Urinary bladder (tissue), 4 donors: Measurements from ENCODE around the gene PKD1. TPM values are rescaled to one million over a fixed set of nuclear protein-coding genes. Genes with fewer than 3 reads are reported as not detected.
"Not testable (repeated sequence)": the region's sequence is repeated elsewhere in the genome, so short reads cannot be mapped to it uniquely, and the experiment has no call there.

ENCODE experiments used
- DNase-seq: peaks from one replicate; pipeline ENCODE4 v3.0.0-alpha.2; 2015; ENCODE audit errors: extremely low spot score
- H3K27ac ChIP-seq: one replicate; pipeline ENCODE4 v1.5.1; 2013; ENCODE audit warnings: low read depth, mild to moderate bottlenecking, moderate library complexity
- H3K36me3 ChIP-seq: one replicate; pipeline ENCODE4 v1.6.1; 2013; ENCODE audit warnings: mild to moderate bottlenecking, moderate library complexity; ENCODE audit not compliant: insufficient read depth
- H3K4me1 ChIP-seq: one replicate; pipeline ENCODE4 v1.6.1; 2013; ENCODE audit warnings: mild to moderate bottlenecking, moderate library complexity; ENCODE audit not compliant: insufficient read depth
- H3K4me3 ChIP-seq: one replicate; pipeline ENCODE4 v1.5.1; 2013; ENCODE audit warnings: low read depth, low read length
- WGBS: extraction: QIAGEN DNeasy Blood & Tissue Kit; methylation state at CpG from one replicate; pipeline ENCODE4 v1.1.7; 2013; 5-methylcytosine and 5-hydroxymethylcytosine counted together
- polyA plus RNA-seq: library from polyadenylated mRNA; stranded (reverse); fragments of 200-250 nt; gene quantifications from one replicate; pipeline ENCODE4 v1.2.3, GENCODE V29; 2013
- total RNA-seq: library from RNA; depleted of rRNA; stranded (reverse); fragments of >200 nt; gene quantifications from one replicate; pipeline ENCODE4 v1.2.3, GENCODE V29; 2014
- donor health status: healthy with polysubstance abuse.
- donor health status: healthy.

The PKD1 gene
- total and polyA plus RNA-seq, 2 donors = 79.5 to 197 TPM

- not testable (repeated sequence) for DNase-seq, H3K4me1 ChIP-seq, H3K36me3 ChIP-seq, H3K27ac ChIP-seq, H3K4me3 ChIP-seq
- 70% methylated on average over 29 of the region's 35 CpGs for whole genome bisulfite sequencing
Observed at GRCh38 chr16:2117960-2118722, 17.6 kb downstream of the PKD1 start.

- not testable (repeated sequence) for H3K36me3 ChIP-seq, H3K4me3 ChIP-seq, H3K27ac ChIP-seq, H3K4me1 ChIP-seq, DNase-seq
- 89% methylated on average over 23 of the region's 25 CpGs for WGBS
Observed at GRCh38 chr16:2117341-2117740, 18.4 kb downstream of the PKD1 start.

GRCh38 chr16:2116428-2116827 is 19.3 kb downstream of the PKD1 start:
- H3K4me3 ChIP-seq, H3K27ac ChIP-seq, H3K36me3 ChIP-seq, H3K4me1 ChIP-seq, DNase-seq: not testable (repeated sequence)
- WGBS = 85% methylated on average over 18 of the region's 24 CpGs

- Histone ChIP-seq H3K4me1 (no peaks in the 10 kb centered on the region), H3K4me3 (no peak overlapping the region), H3K27ac (no peak overlapping the region), H3K36me3 (peaks cover 2% of the 10 kb centered on the region)
- DNase-seq = no peak
- WGBS = 83% methylated on average over 13 of the region's 13 CpGs
Observed at GRCh38 chr16:2115591-2115973, 20.1 kb downstream of the PKD1 start.

GRCh38 chr16:2114885-2115590 is 20.7 kb downstream of the PKD1 start:
- H3K4me3 ChIP-seq, H3K27ac ChIP-seq, H3K36me3 ChIP-seq, H3K4me1 ChIP-seq, DNase-seq: not testable (repeated sequence)
- WGBS = 87% methylated on average over 32 of the region's 34 CpGs

- not testable (repeated sequence) for H3K4me3 ChIP-seq, H3K36me3 ChIP-seq, DNase-seq, H3K4me1 ChIP-seq, H3K27ac ChIP-seq
- 93% methylated on average over 26 of the region's 26 CpGs for WGBS
Observed at GRCh38 chr16:2114225-2114624, 21.5 kb downstream of the PKD1 start.

GRCh38 chr16:2112539-2113106 is 23.1 kb downstream of the PKD1 start:
- not testable (repeated sequence) for DNase-seq, H3K27ac ChIP-seq, H3K36me3 ChIP-seq, H3K4me3 ChIP-seq, H3K4me1 ChIP-seq
- 81% methylated on average over 30 of the region's 30 CpGs for WGBS

- not testable (repeated sequence) for H3K27ac ChIP-seq, H3K4me3 ChIP-seq, DNase-seq, H3K4me1 ChIP-seq, H3K36me3 ChIP-seq
- WGBS = 93% methylated on average over 65 of the region's 65 CpGs
Observed at GRCh38 chr16:2111412-2112335, 24.0 kb downstream of the PKD1 start.

GRCh38 chr16:2111009-2111353 is 24.7 kb downstream of the PKD1 start:
- DNase-seq, H3K27ac ChIP-seq, H3K4me3 ChIP-seq, H3K4me1 ChIP-seq, H3K36me3 ChIP-seq: not testable (repeated sequence)
- 95% methylated on average over 36 of the region's 36 CpGs for WGBS

- WGBS = 94% methylated on average over 42 of the region's 43 CpGs
- H3K4me1 ChIP-seq, H3K36me3 ChIP-seq, DNase-seq, H3K27ac ChIP-seq, H3K4me3 ChIP-seq: not testable (repeated sequence)
Observed at GRCh38 chr16:2110332-2111008, 25.2 kb downstream of the PKD1 start.

GRCh38 chr16:2109872-2110271 is 25.8 kb downstream of the PKD1 start:
- DNase-seq, H3K36me3 ChIP-seq, H3K27ac ChIP-seq, H3K4me3 ChIP-seq, H3K4me1 ChIP-seq: not testable (repeated sequence)
- WGBS = 90% methylated on average over 22 of the region's 23 CpGs

- not testable (repeated sequence) for H3K36me3 ChIP-seq, H3K27ac ChIP-seq, H3K4me1 ChIP-seq, H3K4me3 ChIP-seq, DNase-seq
- 91% methylated on average over 25 of the region's 25 CpGs for WGBS
Observed at GRCh38 chr16:2109271-2109580, 26.5 kb downstream of the PKD1 start.
